HepG2 (cell line): ENCODE data around the gene PTPRD. TPM values are rescaled to one million over a fixed set of nuclear protein-coding genes. Genes with fewer than 3 reads are reported as not detected.

Experiments used
- ATAC-seq: fragments of 200-7000 bp; cut with Tn5 transposase; 3 replicates; pipeline ENCODE4 v1.9.1; 2020; ENCODE audit warnings: mild to moderate bottlenecking, moderate library complexity
- BruUV-seq: library from RNA; stranded (reverse); fragments of 400-500 nt; replicated peaks from 2 replicates; lab custom pipeline; 2021; lab: Mats Ljungman, UMichigan
- CTCF ChIA-PET: fragments of 300-600 bp; formaldehyde crosslinking; extraction: SDS; loops from one replicate; lab custom pipeline; 2021; ENCODE audit warnings: low total read pairs, inconsistent platforms, low intra/inter-chr PET ratio; lab: Yijun Ruan, JAX
- POLR2A ChIA-PET: fragments of 350-600 bp; sonication (Branson Sonifier 250); formaldehyde crosslinking; loops from one replicate; lab custom pipeline; 2020; ENCODE audit warnings: antibody characterized with exemption, inconsistent platforms; lab: Yijun Ruan, JAX
- DNase-seq: peaks from one replicate; pipeline ENCODE4 v3.0.0-alpha.2; 2015; ENCODE audit warnings: low spot score
- FAIRE-seq: peaks from 3 replicates; lab custom pipeline; 2011; peaks lifted over from hg19 to GRCh38; lab: Jason Lieb, UNC
- H2AFZ ChIP-seq: one replicate; pipeline ENCODE4 v1.6.1; 2011; ENCODE audit warnings: low read length, inconsistent platforms
- H3K27ac ChIP-seq: fragments of 300-600 bp; 3 replicates; pipeline ENCODE4 v1.8.0; 2011; ENCODE audit warnings: mixed run types, mild to moderate bottlenecking, mixed read lengths, low read length, inconsistent platforms; ENCODE audit not compliant: insufficient read depth; ENCODE audit errors: extremely low read length
- H3K27me3 ChIP-seq, 2 experiments: fragments of 200-600 bp in 1 of 2; 2 replicates in 1 of 2; 3 replicates in 1 of 2; pipeline versions ENCODE4 v1.6.0 to v1.8.0; 2011; ENCODE audit warnings: low read length in 2 of 2, mild to moderate bottlenecking in 2 of 2, moderate library complexity in 2 of 2, inconsistent platforms in 1 of 2; ENCODE audit not compliant: insufficient read depth in 2 of 2, control insufficient read depth in 1 of 2
- H3K36me3 ChIP-seq, 2 experiments: fragments of 200-600 bp in 1 of 2; replicated peaks in 1 of 2; 2 replicates in 1 of 2; 3 replicates in 1 of 2; pipeline versions ENCODE4 v1.5.1 to v1.8.0; 2011; ENCODE audit warnings: low read length in 2 of 2, inconsistent platforms in 1 of 2; ENCODE audit not compliant: insufficient read depth in 2 of 2, control insufficient read depth in 1 of 2
- H3K4me1 ChIP-seq: 2 replicates; pipeline ENCODE4 v1.5.1; 2012; ENCODE audit warnings: low read length, inconsistent platforms; ENCODE audit not compliant: insufficient read depth
- H3K4me2 ChIP-seq: 2 replicates; pipeline ENCODE4 v1.6.0; 2011; ENCODE audit warnings: low read depth, low read length, inconsistent platforms
- H3K4me3 ChIP-seq, 3 experiments: fragments of 200-600 bp in 1 of 3; sonication (generic), shearing (Covaris generic) in 1 of 3; replicated peaks in 1 of 3; 2 replicates each; pipeline ENCODE4 v1.5.1; 2011 to 2016; ENCODE audit warnings: low read length in 3 of 3, inconsistent platforms in 2 of 3, low read depth in 2 of 3, mild to moderate bottlenecking in 2 of 3, control low read depth in 1 of 3, mixed read lengths in 1 of 3; ENCODE audit not compliant: insufficient read depth in 1 of 3
- H3K79me2 ChIP-seq: one replicate; pipeline ENCODE4 v1.6.1; 2011; ENCODE audit warnings: low read length, inconsistent platforms; ENCODE audit not compliant: insufficient read depth
- H3K9ac ChIP-seq: 2 replicates; pipeline ENCODE4 v1.6.0; 2011; ENCODE audit warnings: mild to moderate bottlenecking, low read depth, low read length, inconsistent platforms; ENCODE audit not compliant: insufficient read depth
- H3K9me3 ChIP-seq: 2 replicates; pipeline ENCODE4 v1.5.1; 2012; ENCODE audit warnings: mild to moderate bottlenecking, low read length
- H4K20me1 ChIP-seq: 2 replicates; pipeline ENCODE4 v1.6.0; 2011; ENCODE audit warnings: inconsistent platforms, mild to moderate bottlenecking, low read length, moderate library complexity; ENCODE audit not compliant: insufficient read depth
- ATAD3A ChIP-seq: sonication (generic); formaldehyde crosslinking; IDR thresholded peaks from 2 replicates; pipeline ENCODE4 v1.4.0; 2020; ENCODE audit warnings: missing genetic modification reagents
- CERS6 ChIP-seq: sonication (generic); formaldehyde crosslinking; IDR thresholded peaks from 2 replicates; pipeline ENCODE4 v1.5.0; 2020; ENCODE audit warnings: missing genetic modification reagents
- CREB3 ChIP-seq: sonication (generic); formaldehyde crosslinking; IDR thresholded peaks from 2 replicates; pipeline ENCODE4 v1.5.0; 2020; ENCODE audit warnings: missing genetic modification reagents
- DZIP1 ChIP-seq: sonication (generic); formaldehyde crosslinking; IDR thresholded peaks from 2 replicates; pipeline ENCODE4 v1.5.0; 2020; ENCODE audit warnings: mild to moderate bottlenecking, missing genetic modification reagents
- E2F1 ChIP-seq: sonication (generic); formaldehyde crosslinking; IDR thresholded peaks from 2 replicates; pipeline ENCODE4 v1.5.0; 2020; ENCODE audit warnings: missing genetic modification reagents
- HNF4A ChIP-seq: sonication (generic); formaldehyde crosslinking; IDR thresholded peaks from 2 replicates; pipeline ENCODE4 v1.4.0; 2020; ENCODE audit warnings: missing genetic modification reagents
- HOXD1 ChIP-seq: sonication (generic); formaldehyde crosslinking; IDR thresholded peaks from 2 replicates; pipeline ENCODE4 v1.5.0; 2020; ENCODE audit warnings: missing genetic modification reagents
- NR2C2 ChIP-seq: sonication (generic); formaldehyde crosslinking; IDR thresholded peaks from 2 replicates; pipeline ENCODE4 v1.4.0; 2020; ENCODE audit warnings: missing genetic modification reagents, mild to moderate bottlenecking, moderate library complexity, borderline replicate concordance
- PHB2 ChIP-seq: fragments of 450-650 bp; IDR thresholded peaks from 2 replicates; pipeline ENCODE4 v1.6.1; 2018; ENCODE audit not compliant: partially characterized antibody
- SETDB1 ChIP-seq: sonication (generic); formaldehyde crosslinking; IDR thresholded peaks from 2 replicates; pipeline ENCODE4 v1.5.1; 2020; ENCODE audit warnings: missing genetic modification reagents, mild to moderate bottlenecking, borderline replicate concordance
- ZBTB21 ChIP-seq: sonication (generic); formaldehyde crosslinking; IDR thresholded peaks from 2 replicates; pipeline ENCODE4 v1.4.0; 2020; ENCODE audit warnings: missing genetic modification reagents
- ZBTB7B ChIP-seq: sonication (generic); formaldehyde crosslinking; IDR thresholded peaks from 2 replicates; pipeline ENCODE4 v1.4.0; 2020; ENCODE audit warnings: missing genetic modification reagents
- ZNF280B ChIP-seq: sonication (generic); formaldehyde crosslinking; IDR thresholded peaks from 2 replicates; pipeline ENCODE4 v1.5.0; 2020; ENCODE audit warnings: missing genetic modification reagents, mild to moderate bottlenecking, borderline replicate concordance
- ZNF558 ChIP-seq: sonication (generic); formaldehyde crosslinking; IDR thresholded peaks from 2 replicates; pipeline ENCODE4 v1.9.0; 2022; ENCODE audit warnings: mild to moderate bottlenecking, missing genetic modification reagents, borderline replicate concordance
- ZNF672 ChIP-seq: sonication (generic); formaldehyde crosslinking; IDR thresholded peaks from 2 replicates; pipeline ENCODE4 v1.8.1; 2022; ENCODE audit warnings: missing genetic modification reagents
- ZNF691 ChIP-seq: sonication (generic); formaldehyde crosslinking; IDR thresholded peaks from 2 replicates; pipeline ENCODE4 v1.4.0; 2020; ENCODE audit warnings: missing genetic modification reagents, low read depth, mild to moderate bottlenecking, borderline replicate concordance
- WGBS: methylation state at CpG from one replicate; pipeline ENCODE4 v1.1.6; 2017; ENCODE audit warnings: low lambda C conversion rate; 5-methylcytosine and 5-hydroxymethylcytosine counted together
- in situ Hi-C: cut with HindIII; loops from 2 replicates; pipeline ENCODE4 v1.10.0; 2017; ENCODE audit warnings: low pct_unique_long_range_greater_than_20kb; ENCODE audit not compliant: extremely low pct_ligation_motif_present
- intact Hi-C: fragments of 100-400 bp; cut with micrococcal nuclease; formaldehyde crosslinking; loops from one replicate; pipeline ENCODE4 v1.10.0; 2022; ENCODE audit not compliant: unreplicated experiment
- polyA plus RNA-seq, 8 experiments: library from polyadenylated mRNA; depleted of rRNA in 3 of 8; stranded (reverse) in 7 of 8; unstranded in 1 of 8; fragments of >200 nt; fragmentation: Illumina TruSeq in 4 of 8; extraction: Trizol in 4 of 8; gene quantifications; 2 replicates each; pipeline versions ENCODE4 v1.2.1 to v1.2.3, GENCODE V29; 2011 to 2016; ENCODE audit warnings: low read depth in 4 of 8, missing spikeins in 1 of 8, mixed read lengths in 1 of 8; ENCODE audit not compliant: insufficient read depth in 1 of 8
- total RNA-seq, 5 experiments: library from RNA; depleted of rRNA; stranded (reverse); fragments of >200 nt; fragmentation: Illumina TruSeq; extraction: Trizol; gene quantifications; 2 replicates each; pipeline ENCODE4 v1.2.3, GENCODE V29; 2016; ENCODE audit warnings: low read depth in 1 of 5

Gene PTPRD
- total and polyA plus RNA-seq, 2 of the 13 experiments (the other 11 are each of a cell fraction or from before 2014, with no cell fraction given) = 0.05 TPM; not detected in 1

GRCh38 chr9:8622222-8622802, 1990.5 kb downstream of the PTPRD start:
- no peak overlapping the region for H2AFZ ChIP-seq
- DNase-seq = no peak
- TF ChIP-seq E2F1 (CRISPR knock-in tag) (no peak), ZNF691 (no peak), SETDB1 (no peak), DZIP1 (CRISPR knock-in tag) (no peak), CREB3 (CRISPR knock-in tag) (no peak), ZNF672 (CRISPR knock-in tag) (no peak), ZBTB21 (no peak), ZNF558 (CRISPR knock-in tag) (no peak), CERS6 (no peak), ZBTB7B (CRISPR knock-in tag) (no peak), PHB2 (no peak), ATAD3A (CRISPR knock-in tag) (no peak), HOXD1 (no peak), HNF4A (CRISPR knock-in tag) (no peak), NR2C2 (CRISPR knock-in tag) (no peak), ZNF280B (CRISPR knock-in tag) (no peak)
- TF ChIP-seq, all 625 proteins: peak for 0
- Histone ChIP-seq H3K4me1 (no peaks in the 10 kb centered on the region), H3K27ac (no peak overlapping the region), H3K9me3 (no peaks in the 10 kb centered on the region), H3K36me3 (no peaks in the 10 kb centered on the region), H3K9ac (no peak overlapping the region), H3K4me2 (no peak overlapping the region), H3K27me3 (no peaks in the 10 kb centered on the region), H3K4me3 (no peak overlapping the region), H4K20me1 (no peaks in the 10 kb centered on the region), H3K79me2 (no peaks in the 10 kb centered on the region)
- 20% methylated on average over 3 of the region's 3 CpGs for WGBS
- ChIA-PET POLR2A (no interaction called here), CTCF (no interaction called here)
- no TSS peak for BruUV-seq
- FAIRE-seq (no peak), ATAC-seq (no peak)
- intact Hi-C loops = no loop called here
- in situ Hi-C loops = no loop called here
